ENCODE results near the gene PTPRU. TPM values are rescaled to one million over a fixed set of nuclear protein-coding genes. Genes with fewer than 3 reads are reported as not detected.

The PTPRU gene
- total RNA-seq, 4 donors from 2014 or later = 15.0 to 46.7 (median 29.0) TPM

DNA sequence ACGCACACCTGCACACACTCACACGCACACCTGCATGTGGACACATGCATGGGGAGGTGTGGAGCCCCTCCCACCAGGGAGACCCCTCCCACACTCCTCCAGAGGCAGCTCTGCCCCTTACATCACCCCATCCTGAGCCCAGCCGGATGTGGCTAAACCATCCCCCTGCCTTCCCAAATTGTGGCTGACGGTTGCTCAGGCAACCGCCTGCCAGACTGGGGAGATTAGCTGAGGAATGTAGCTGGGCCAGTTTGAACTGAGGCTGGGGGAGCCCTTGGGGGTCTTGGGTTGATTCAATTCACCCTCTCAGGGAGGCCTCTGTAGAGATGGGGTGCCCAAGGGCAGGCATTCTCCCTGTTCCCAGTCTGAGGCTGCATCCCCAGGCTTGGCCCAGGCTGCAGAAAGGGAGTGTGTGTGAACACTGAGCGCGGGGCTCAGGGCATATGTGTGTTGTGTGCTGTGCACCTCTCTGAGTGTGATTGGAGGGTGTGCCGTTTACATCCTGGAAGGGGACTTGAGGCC, 12.9 kb downstream of the PTPRU start:
- TF ChIP-seq POLR2AphosphoS5 (IDR thresholded peaks at IDR 0.05) = no peak
- no peak for TF ChIP-seq EP300 (IDR thresholded peaks at IDR 0.05)
- TF ChIP-seq POLR2A (IDR thresholded peaks at IDR 0.05) = no peak
- TF ChIP-seq CTCF (IDR thresholded peaks at IDR 0.05) = no peak
- Histone ChIP-seq H3K27ac (no peak overlapping the region), H3K27me3 (no peaks in the 10 kb centered on the region), H3K9me3 (no peaks in the 10 kb centered on the region), H3K4me3 (no peak overlapping the region), H3K4me1 (no peaks in the 10 kb centered on the region), H3K36me3 (no peaks in the 10 kb centered on the region)
- DNase-seq (ENCODE audit: low spot score in 2 of 2) = no peak
- 64% methylated on average over 4 of the region's 8 CpGs for WGBS

- no peaks in the 10 kb centered on the region for H3K36me3 ChIP-seq
- no peak for DNase-seq (ENCODE audit: low spot score in 2 of 2)
- no peak overlapping the region for H3K27ac ChIP-seq
- no peaks in the 10 kb centered on the region for H3K9me3 ChIP-seq
- 100% methylated on average over 2 of the region's 2 CpGs for WGBS
- TF ChIP-seq POLR2AphosphoS5 (IDR thresholded peaks at IDR 0.05) (no peak), CTCF (IDR thresholded peaks at IDR 0.05) (no peak), EP300 (IDR thresholded peaks at IDR 0.05) (no peak), POLR2A (IDR thresholded peaks at IDR 0.05) (no peak)
- H3K27me3 ChIP-seq = no peaks in the 10 kb centered on the region
- H3K4me3 ChIP-seq = no peak overlapping the region
- H3K4me1 ChIP-seq = no peaks in the 10 kb centered on the region
These were observed 13.7 kb downstream of the PTPRU start for GRCh38 chr1:29249951-29250581.

DNA sequence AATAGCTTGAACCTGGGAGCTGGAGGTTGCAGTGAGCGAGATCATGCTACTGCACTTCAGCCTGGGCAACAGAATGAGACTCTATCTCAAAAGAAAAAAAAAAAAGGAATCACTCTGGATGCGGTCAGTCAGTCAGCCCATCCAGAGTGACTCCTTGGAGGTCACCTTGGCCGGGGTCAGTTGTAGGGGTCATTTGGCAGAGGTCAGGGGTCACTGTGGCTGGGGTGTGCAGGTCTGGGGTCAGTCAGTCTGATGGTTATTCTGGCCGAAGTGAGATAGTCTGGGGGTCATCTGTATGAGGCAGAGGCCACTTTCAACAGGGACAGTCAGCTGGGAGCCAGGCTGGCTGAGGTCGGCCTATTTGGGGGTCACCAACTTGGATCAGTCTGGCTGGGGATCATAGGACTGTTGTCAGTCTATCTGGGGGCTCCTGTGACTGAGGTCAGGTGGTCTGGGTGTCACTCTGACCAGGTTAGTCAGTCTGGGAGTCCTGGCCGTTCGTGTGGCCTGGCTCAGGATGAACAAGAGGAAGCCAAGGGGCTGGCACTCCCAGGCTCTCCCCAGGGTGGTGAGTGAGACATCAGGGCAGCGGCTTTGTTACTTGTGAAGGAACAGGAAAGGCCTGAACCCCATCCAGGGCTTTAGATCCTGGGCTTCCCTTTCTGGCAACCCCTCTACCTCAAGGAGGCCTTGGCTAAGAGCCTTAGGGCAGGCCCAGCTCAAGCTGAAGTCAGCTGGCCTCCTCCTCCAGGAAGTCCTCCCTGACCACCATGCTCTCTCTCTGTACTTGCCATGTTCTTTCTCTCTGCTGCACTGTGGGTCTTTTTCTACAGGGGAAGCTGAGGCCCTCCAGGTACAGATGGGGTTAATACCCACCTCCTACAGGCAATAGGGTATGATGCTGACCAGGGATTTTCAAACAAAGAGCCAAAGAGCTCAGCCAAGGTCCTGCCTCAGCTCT, 15.1 kb downstream of the PTPRU start:
- Histone ChIP-seq H3K27me3 (no peaks in the 10 kb centered on the region), H3K4me3 (no peak overlapping the region), H3K27ac (no peak overlapping the region), H3K9me3 (no peaks in the 10 kb centered on the region), H3K36me3 (no peaks in the 10 kb centered on the region), H3K4me1 (no peaks in the 10 kb centered on the region)
- WGBS = 80% methylated on average over 8 of the region's 8 CpGs
- TF ChIP-seq EP300 (IDR thresholded peaks at IDR 0.05) = no peak
- TF ChIP-seq POLR2A (IDR thresholded peaks at IDR 0.05) = no peak
- TF ChIP-seq CTCF (IDR thresholded peaks at IDR 0.05) = no peak
- TF ChIP-seq POLR2AphosphoS5 (IDR thresholded peaks at IDR 0.05) = no peak
- DNase-seq (ENCODE audit: low spot score in 2 of 2) = no peak

DNA sequence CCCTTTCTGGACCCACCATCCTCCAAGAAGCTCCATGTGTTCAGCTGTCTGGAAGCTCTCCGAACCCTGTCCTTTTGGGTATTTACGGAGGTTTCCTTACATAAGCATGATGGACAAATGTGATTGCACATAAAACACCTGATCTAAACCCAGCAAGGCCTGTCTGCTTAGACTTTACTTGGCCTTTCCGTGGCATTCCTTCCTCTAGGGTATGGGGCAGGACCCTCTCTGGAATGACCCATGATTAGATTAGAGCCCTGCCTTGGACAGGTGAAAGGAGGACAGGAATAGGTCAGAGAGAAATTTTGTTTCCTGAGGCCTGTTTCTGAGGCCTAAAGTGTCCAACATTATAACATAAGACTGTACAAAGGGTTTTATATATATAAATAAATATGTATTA, 16.9 kb downstream of the PTPRU start:
- Histone ChIP-seq H3K36me3 (no peaks in the 10 kb centered on the region), H3K9me3 (no peaks in the 10 kb centered on the region), H3K4me1 (no peaks in the 10 kb centered on the region), H3K4me3 (no peak overlapping the region), H3K27ac (no peak overlapping the region), H3K27me3 (peaks cover 5% of the 10 kb centered on the region)
- WGBS = 95% methylated on average over 3 of the region's 3 CpGs
- DNase-seq (ENCODE audit: low spot score in 2 of 2) = no peak
- TF ChIP-seq CTCF (IDR thresholded peaks at IDR 0.05) (no peak), POLR2A (IDR thresholded peaks at IDR 0.05) (no peak), EP300 (IDR thresholded peaks at IDR 0.05) (no peak), POLR2AphosphoS5 (IDR thresholded peaks at IDR 0.05) (no peak)

DNA sequence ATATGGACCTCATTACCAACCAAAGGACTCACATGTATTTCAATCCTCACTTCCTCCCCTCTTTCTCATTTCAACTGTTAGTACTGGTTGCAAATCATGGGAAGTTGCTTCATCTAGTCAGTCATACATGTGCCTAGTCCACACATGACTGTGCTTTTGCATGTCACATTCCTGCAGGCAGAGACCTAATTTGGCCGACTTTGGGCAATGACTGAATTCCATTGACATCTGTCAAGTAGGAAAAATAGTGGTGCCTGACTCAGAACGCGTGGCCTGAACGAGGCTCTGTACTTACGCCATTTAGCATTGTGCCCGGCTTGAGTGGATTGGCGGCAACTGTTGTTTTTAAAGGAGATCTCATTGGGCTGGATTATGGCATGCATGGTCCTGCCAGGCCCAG, 18.0 kb downstream of the PTPRU start:
- no peak overlapping the region for H3K27ac ChIP-seq
- 79% methylated on average over 7 of the region's 7 CpGs for WGBS
- no peaks in the 10 kb centered on the region for H3K9me3 ChIP-seq
- no peak for DNase-seq (ENCODE audit: low spot score in 2 of 2)
- no peaks in the 10 kb centered on the region for H3K36me3 ChIP-seq
- H3K4me3 ChIP-seq = no peak overlapping the region
- TF ChIP-seq POLR2AphosphoS5 (IDR thresholded peaks at IDR 0.05) (no peak), CTCF (IDR thresholded peaks at IDR 0.05) (no peak), EP300 (IDR thresholded peaks at IDR 0.05) (no peak), POLR2A (IDR thresholded peaks at IDR 0.05) (no peak)
- peaks cover 5% of the 10 kb centered on the region for H3K4me1 ChIP-seq
- H3K27me3 ChIP-seq = peaks cover 16% of the 10 kb centered on the region

Measured in suprapubic skin (tissue), 4 donors.